Measurements from ENCODE around the gene ZBTB46.
"Not testable (repeated sequence)": the region's sequence is repeated elsewhere in the genome, so short reads cannot be mapped to it uniquely, and the experiment has no call there.

ZBTB46 gene

GRCh38 chr20:63733579-63734081, 97.4 kb downstream of the ZBTB46 start:
- Mint-ChIP-seq H3K4me3 (no peak overlapping the region), H3K36me3 (ENCODE audit: low read depth) (peaks cover 34% of the 10 kb centered on the region), H3K4me1 (peaks cover under 1% of the 10 kb centered on the region), H3K27ac (no peak overlapping the region), H3K27me3 (ENCODE audit: low read depth) (peaks cover 5% of the 10 kb centered on the region), H3K9me3 (no peaks in the 10 kb centered on the region)
- TF ChIP-seq CTCF (IDR thresholded peaks at IDR 0.05; ENCODE audit: unreplicated experiment in 3 of 3) = no peak

GRCh38 chr20:63733117-63733516, 97.9 kb downstream of the ZBTB46 start:
- TF ChIP-seq CTCF (IDR thresholded peaks at IDR 0.05; ENCODE audit: unreplicated experiment in 3 of 3) = no peak
- H3K36me3 Mint-ChIP-seq (ENCODE audit: low read depth) = peaks cover 39% of the 10 kb centered on the region
- H3K27me3 Mint-ChIP-seq (ENCODE audit: low read depth) = peaks cover 5% of the 10 kb centered on the region
- no peak overlapping the region for H3K27ac Mint-ChIP-seq
- no peak overlapping the region for H3K4me3 Mint-ChIP-seq
- peaks cover 5% of the 10 kb centered on the region for H3K4me1 Mint-ChIP-seq
- H3K9me3 Mint-ChIP-seq = no peaks in the 10 kb centered on the region

GRCh38 chr20:63732118-63733095, 98.7 kb downstream of the ZBTB46 start:
- Mint-ChIP-seq H3K4me1 (peaks cover 5% of the 10 kb centered on the region), H3K9me3 (no peaks in the 10 kb centered on the region), H3K36me3 (ENCODE audit: low read depth) (peaks cover 45% of the 10 kb centered on the region), H3K27me3 (ENCODE audit: low read depth) (peaks cover 5% of the 10 kb centered on the region), H3K27ac (no peak overlapping the region), H3K4me3 (no peak overlapping the region)
- TF ChIP-seq CTCF (IDR thresholded peaks at IDR 0.05; ENCODE audit: unreplicated experiment in 3 of 3) = no peak

- Mint-ChIP-seq H3K4me3 (no peak overlapping the region), H3K27ac (no peak overlapping the region), H3K4me1 (peaks cover 5% of the 10 kb centered on the region), H3K36me3 (ENCODE audit: low read depth) (peaks cover 51% of the 10 kb centered on the region), H3K9me3 (peaks cover 5% of the 10 kb centered on the region), H3K27me3 (ENCODE audit: low read depth) (peaks cover 5% of the 10 kb centered on the region)
- no peak for TF ChIP-seq CTCF (IDR thresholded peaks at IDR 0.05; ENCODE audit: unreplicated experiment in 3 of 3)
These were observed 99.7 kb downstream of the ZBTB46 start for GRCh38 chr20:63731410-63731809.

GRCh38 chr20:63730189-63730733, 100.8 kb downstream of the ZBTB46 start:
- H3K27me3 Mint-ChIP-seq (ENCODE audit: low read depth); H3K4me1 Mint-ChIP-seq; H3K9me3 Mint-ChIP-seq; H3K27ac Mint-ChIP-seq; H3K4me3 Mint-ChIP-seq: not testable (repeated sequence)
- H3K36me3 Mint-ChIP-seq (ENCODE audit: low read depth) = peaks cover 55% of the 10 kb centered on the region

- H3K4me3 Mint-ChIP-seq; H3K27ac Mint-ChIP-seq; H3K27me3 Mint-ChIP-seq (ENCODE audit: low read depth); H3K4me1 Mint-ChIP-seq: not testable (repeated sequence)
- peaks cover 86% of the 10 kb centered on the region for H3K36me3 Mint-ChIP-seq (ENCODE audit: low read depth)
- H3K9me3 Mint-ChIP-seq = peaks cover 32% of the 10 kb centered on the region
These were observed 108.0 kb downstream of the ZBTB46 start for GRCh38 chr20:63722967-63723622.

Measured in nephron (organoid).